H1 (cell line): ENCODE measurements around the gene C19orf47. TPM values are rescaled to one million over a fixed set of nuclear protein-coding genes. Genes with fewer than 3 reads are reported as not detected.

Experiments
- CTCF ChIA-PET: fragments of 300-600 bp; sonication (Branson Sonifier 250); formaldehyde crosslinking; loops from one replicate; lab custom pipeline; 2021; ENCODE audit not compliant: partially characterized antibody; lab: Charles Lee
- POLR2A ChIA-PET: fragments of 300-600 bp; sonication (Branson Sonifier 250); formaldehyde crosslinking; loops from one replicate; lab custom pipeline; 2021; ENCODE audit warnings: inconsistent platforms; ENCODE audit not compliant: partially characterized antibody; lab: Charles Lee
- DNase-seq, 2 experiments: peaks; one replicate each; pipeline versions ENCODE4 v3.0.0 to v3.0.0-alpha.2; 2010 to 2022; ENCODE audit warnings: low spot score in 2 of 2, low read depth in 1 of 2, mixed read lengths in 1 of 2
- FAIRE-seq: peaks from 2 replicates; lab custom pipeline; 2011; peaks lifted over from hg19 to GRCh38; lab: Jason Lieb, UNC
- H2AFZ ChIP-seq: 2 replicates; pipeline ENCODE4 v1.8.1; 2012; ENCODE audit warnings: low read length, inconsistent platforms
- H2AK5ac ChIP-seq: 2 replicates; pipeline ENCODE4 v1.6.1; 2013; ENCODE audit warnings: low read depth, low read length
- H2BK120ac ChIP-seq: replicated peaks from 2 replicates; pipeline ENCODE3; 2013; ENCODE audit warnings: low read depth, low read length, inconsistent platforms
- H2BK12ac ChIP-seq: 2 replicates; pipeline ENCODE4 v1.6.1; 2013; ENCODE audit warnings: low read depth, low read length
- H2BK15ac ChIP-seq: 2 replicates; pipeline ENCODE4 v1.6.1; 2013; ENCODE audit warnings: low read length
- H2BK20ac ChIP-seq: 2 replicates; pipeline ENCODE4 v1.6.1; 2013; ENCODE audit warnings: low read length
- H2BK5ac ChIP-seq: 2 replicates; pipeline ENCODE4 v1.6.1; 2013; ENCODE audit warnings: low read depth, low read length
- H3K14ac ChIP-seq: 2 replicates; pipeline ENCODE4 v1.6.1; 2013; ENCODE audit warnings: inconsistent platforms; ENCODE audit not compliant: insufficient read length
- H3K18ac ChIP-seq: 2 replicates; pipeline ENCODE4 v1.6.1; 2013; ENCODE audit warnings: low read length; ENCODE audit errors: extremely low read depth
- H3K23ac ChIP-seq: 2 replicates; pipeline ENCODE4 v1.6.1; 2013; ENCODE audit warnings: inconsistent platforms; ENCODE audit not compliant: insufficient read length
- H3K23me2 ChIP-seq: 2 replicates; pipeline ENCODE4 v1.6.1; 2013; ENCODE audit warnings: low read depth, low read length
- H3K27ac ChIP-seq: 2 replicates; pipeline ENCODE4 v1.6.1; 2011; ENCODE audit warnings: low read depth, low read length, inconsistent platforms
- H3K27me3 ChIP-seq, 4 experiments: replicated peaks in 1 of 4; 1 replicate in 1 of 4; 2 replicates in 3 of 4; pipeline versions ENCODE4 v1.6.1 to v1.8.1; 2011 to 2013; ENCODE audit warnings: low read length in 3 of 4, mild to moderate bottlenecking in 3 of 4, inconsistent platforms in 2 of 4, mixed read lengths in 2 of 4, moderate library complexity in 1 of 4; ENCODE audit not compliant: control insufficient read depth in 3 of 4, insufficient read depth in 3 of 4; ENCODE audit errors: extremely low read depth in 1 of 4
- H3K36me3 ChIP-seq, 4 experiments: 2 replicates each; pipeline versions ENCODE4 v1.6.1 to v1.8.1; 2011 to 2013; ENCODE audit warnings: mild to moderate bottlenecking in 4 of 4, low read length in 3 of 4, moderate library complexity in 2 of 4, control low read depth in 1 of 4, inconsistent platforms in 1 of 4; ENCODE audit not compliant: insufficient read depth in 4 of 4, control insufficient read depth in 2 of 4
- H3K4ac ChIP-seq: replicated peaks from 2 replicates; pipeline ENCODE3; 2013; ENCODE audit warnings: low read length, low read depth, mixed read lengths, inconsistent platforms; ENCODE audit not compliant: insufficient read length
- H3K4me1 ChIP-seq, 4 experiments: replicated peaks in 1 of 4; 1 replicate in 1 of 4; 2 replicates in 3 of 4; pipeline versions ENCODE4 v1.6.1 to v1.8.1; 2011 to 2013; ENCODE audit warnings: low read length in 3 of 4, inconsistent platforms in 2 of 4, mixed read lengths in 1 of 4; ENCODE audit not compliant: insufficient read depth in 4 of 4, control insufficient read depth in 3 of 4
- H3K4me2 ChIP-seq, 2 experiments: 2 replicates each; pipeline versions ENCODE4 v1.6.1 to v1.8.1; 2011 to 2013; ENCODE audit warnings: low read depth in 2 of 2, low read length in 2 of 2, control low read depth in 1 of 2, inconsistent platforms in 1 of 2, mild to moderate bottlenecking in 1 of 2; ENCODE audit not compliant: insufficient read depth in 1 of 2
- H3K4me3 ChIP-seq, 4 experiments: fragments of 200-600, 300-600 bp in 1 of 4; sonication (generic), shearing (Covaris generic), sonication (Bioruptor Twin) in 1 of 4; 2 replicates each; pipeline versions ENCODE4 v1.5.1 to v1.8.1; 2011 to 2016; ENCODE audit warnings: low read length in 4 of 4, low read depth in 3 of 4, control low read depth in 2 of 4, inconsistent platforms in 2 of 4, mild to moderate bottlenecking in 2 of 4, mixed read lengths in 1 of 4, moderate library complexity in 1 of 4; ENCODE audit not compliant: insufficient read depth in 2 of 4; ENCODE audit errors: extremely low read depth in 1 of 4
- H3K56ac ChIP-seq: replicated peaks from 2 replicates; pipeline ENCODE3; 2013; ENCODE audit warnings: low read depth, mild to moderate bottlenecking, mixed read lengths, low read length, inconsistent platforms; ENCODE audit not compliant: insufficient read length
- H3K79me1 ChIP-seq: 2 replicates; pipeline ENCODE4 v1.6.1; 2013; ENCODE audit warnings: low read depth, low read length, control low read depth
- H3K79me2 ChIP-seq, 2 experiments: 2 replicates each; pipeline versions ENCODE4 v1.6.1 to v1.8.1; 2012 to 2013; ENCODE audit warnings: low read length in 2 of 2, mild to moderate bottlenecking in 2 of 2, inconsistent platforms in 1 of 2; ENCODE audit not compliant: insufficient read depth in 2 of 2, control insufficient read depth in 1 of 2
- H3K9ac ChIP-seq, 4 experiments: replicated peaks in 1 of 4; 1 replicate in 1 of 4; 2 replicates in 3 of 4; pipeline versions ENCODE4 v1.6.1 to v1.8.1; 2011 to 2013; ENCODE audit warnings: low read depth in 3 of 4, low read length in 3 of 4, control low read depth in 2 of 4, mild to moderate bottlenecking in 2 of 4, moderate library complexity in 2 of 4, inconsistent platforms in 1 of 4; ENCODE audit errors: extremely low read depth in 1 of 4
- H3K9me3 ChIP-seq, 2 experiments: 2 replicates each; pipeline versions ENCODE4 v1.6.1 to v1.8.1; 2012 to 2013; ENCODE audit warnings: mild to moderate bottlenecking in 2 of 2, moderate library complexity in 2 of 2, control low read depth in 1 of 2, inconsistent platforms in 1 of 2, low read depth in 1 of 2, low read length in 1 of 2, mixed read lengths in 1 of 2; ENCODE audit not compliant: insufficient read depth in 2 of 2
- H4K20me1 ChIP-seq, 2 experiments: replicated peaks in 1 of 2; 2 replicates each; pipeline versions ENCODE3 to v1.8.1; 2011 to 2013; ENCODE audit warnings: inconsistent platforms in 2 of 2, low read length in 2 of 2, mild to moderate bottlenecking in 1 of 2; ENCODE audit not compliant: insufficient read depth in 2 of 2, control insufficient read depth in 1 of 2
- H4K5ac ChIP-seq: 2 replicates; pipeline ENCODE4 v1.6.1; 2013; ENCODE audit warnings: low read length, low read depth, mixed read lengths, inconsistent platforms; ENCODE audit not compliant: insufficient read length
- H4K8ac ChIP-seq: 2 replicates; pipeline ENCODE4 v1.8.0; 2013; ENCODE audit warnings: mild to moderate bottlenecking, moderate library complexity, low read length, inconsistent platforms; ENCODE audit not compliant: insufficient read depth; ENCODE audit errors: extremely low read depth
- H4K91ac ChIP-seq: replicated peaks from 2 replicates; pipeline ENCODE3; 2013; ENCODE audit warnings: low read length, mixed read lengths, inconsistent platforms; ENCODE audit not compliant: insufficient read length
- ATF3 ChIP-seq: IDR thresholded peaks from 2 replicates; pipeline ENCODE4 v1.6.1; 2011; ENCODE audit warnings: low read depth, mild to moderate bottlenecking, low read length; ENCODE audit not compliant: insufficient read depth
- CREB1 ChIP-seq: IDR thresholded peaks from 2 replicates; pipeline ENCODE4 v1.6.1; 2012; ENCODE audit warnings: inconsistent platforms
- E2F6 ChIP-seq: IDR thresholded peaks from 2 replicates; pipeline ENCODE4 v1.6.1; 2012; ENCODE audit warnings: inconsistent platforms
- MAX ChIP-seq: IDR thresholded peaks from 2 replicates; pipeline ENCODE4 v1.6.1; 2012; ENCODE audit warnings: inconsistent platforms
- RFX5 ChIP-seq: IDR thresholded peaks from 2 replicates; pipeline ENCODE4 v1.6.1; 2011; ENCODE audit warnings: low read depth, low read length, improper control_type of control experiment, borderline replicate concordance
- SIX5 ChIP-seq: IDR thresholded peaks from 2 replicates; pipeline ENCODE4 v1.6.1; 2011; ENCODE audit warnings: mild to moderate bottlenecking, low read depth, low read length
- SP1 ChIP-seq: IDR thresholded peaks from 2 replicates; pipeline ENCODE4 v1.6.1; 2011; ENCODE audit warnings: low read depth, low read length
- SUZ12 ChIP-seq: fragments of 200-600 bp; sonication (generic); IDR thresholded peaks from 2 replicates; pipeline ENCODE4 v1.6.1; 2012; ENCODE audit warnings: mild to moderate bottlenecking, inconsistent platforms, low read length, moderate library complexity, mixed read lengths
- WGBS, 2 experiments: shearing (Covaris generic) in 1 of 2; methylation state at CpG; one replicate each; pipeline versions ENCODE4 v1.1.6 to v1.1.7; 2013 to 2015; ENCODE audit warnings: low lambda C conversion rate in 2 of 2, mixed read lengths in 2 of 2, inconsistent platforms in 1 of 2, low coverage in 1 of 2, missing lambda C conversion rate in 1 of 2; ENCODE audit not compliant: insufficient replicate concordance in 2 of 2, insufficient coverage in 1 of 2, insufficient read length in 1 of 2; ENCODE audit errors: extremely low coverage in 1 of 2, missing lambda C conversion rate in 1 of 2; 5-methylcytosine and 5-hydroxymethylcytosine counted together
- polyA plus RNA-seq, 7 experiments: library from polyadenylated mRNA; depleted of rRNA in 3 of 7; stranded (reverse) in 5 of 7; unstranded in 2 of 7; fragments of >200 nt in 5 of 7; fragments of 200-250 nt in 2 of 7; gene quantifications; 1 replicate in 5 of 7; 2 replicates in 1 of 7; 4 replicates in 1 of 7; pipeline versions ENCODE4 v1.2.1 to v1.2.3, GENCODE V29; 2011 to 2013; ENCODE audit warnings: missing spikeins in 2 of 7, mixed read lengths in 2 of 7
- total RNA-seq: library from RNA; stranded (reverse); fragmentation: NEBNext Ultra II Directional; extraction: Animal tissue kit (Norgen Biotek cat#: 25700); gene quantifications from 2 replicates; pipeline ENCODE4 v1.2.1, GENCODE V29; 2021

C19orf47 gene
- total and polyA plus RNA-seq, 2 of the 8 experiments (the other 6 are each of a cell fraction or from before 2014, with no cell fraction given) = 17.8 to 27.3 TPM

- Histone ChIP-seq H4K8ac (no peak overlapping the region), H4K91ac (no peak overlapping the region), H2AFZ (no peak overlapping the region), H3K23me2 (no peaks in the 10 kb centered on the region), H3K27ac (no peak overlapping the region), H3K4ac (no peak overlapping the region), H3K27me3 (no peaks in the 10 kb centered on the region), H3K14ac (no peak overlapping the region), H3K9ac (no peak overlapping the region), H2BK12ac (no peak overlapping the region), H4K5ac (no peak overlapping the region), H2BK20ac (no peak overlapping the region), H2BK15ac (no peak overlapping the region), H3K36me3 (peaks cover 0 to 17% (median 10%) of the 10 kb centered on the region in 4 experiments; a peak in 7 of 8 replicates), H2BK5ac (no peak overlapping the region), H3K79me2 (no peaks in the 10 kb centered on the region; a peak in 1 of 4 replicates), H4K20me1 (no peaks in the 10 kb centered on the region), H3K23ac (no peak overlapping the region), H3K9me3 (no peaks in the 10 kb centered on the region), H2BK120ac (no peak overlapping the region), H3K79me1 (no peaks in the 10 kb centered on the region), H3K56ac (no peak overlapping the region), H3K4me1 (0 out of 7 replicates have a peak, but pooled peaks cover 0 to 3% (median 0%) of the 10 kb centered on the region in 4 experiments), H3K4me3 (no peak overlapping the region), H3K4me2 (no peak overlapping the region), H2AK5ac (no peak overlapping the region), H3K18ac (no peak overlapping the region)
- CTCF ChIA-PET = no interaction called here
- TF ChIP-seq SIX5 = no peak
- no peak for TF ChIP-seq MAX
- TF ChIP-seq RFX5 = no peak
- TF ChIP-seq E2F6 = no peak
- no peak for TF ChIP-seq CREB1
- no peak for TF ChIP-seq SUZ12
- no peak for TF ChIP-seq ATF3
- no peak for TF ChIP-seq SP1
- FAIRE-seq (no peak), DNase-seq (no peak)
- WGBS, 2 experiments = 92% methylated on average over 6 of the region's 6 CpGs; no CpG with 5 or more reads in 1 of the 2 experiments
- POLR2A ChIA-PET = no interaction called here
Observed at GRCh38 chr19:40332669-40333068, 15.5 kb downstream of the C19orf47 start.
